GM18499 (cell line): ENCODE results near the gene CSMD2.
"Not testable (repeated sequence)": the region's sequence is repeated elsewhere in the genome, so short reads cannot be mapped to it uniquely, and the experiment has no call there.

Experiments
- ATAC-seq: cut with Tn5 transposase; IDR thresholded peaks from one replicate; pipeline ENCODE4 v1.9.1; 2021; ENCODE audit warnings: moderate number of reproducible peaks; ENCODE audit not compliant: insufficient read depth, unreplicated experiment

CSMD2 gene

DNA sequence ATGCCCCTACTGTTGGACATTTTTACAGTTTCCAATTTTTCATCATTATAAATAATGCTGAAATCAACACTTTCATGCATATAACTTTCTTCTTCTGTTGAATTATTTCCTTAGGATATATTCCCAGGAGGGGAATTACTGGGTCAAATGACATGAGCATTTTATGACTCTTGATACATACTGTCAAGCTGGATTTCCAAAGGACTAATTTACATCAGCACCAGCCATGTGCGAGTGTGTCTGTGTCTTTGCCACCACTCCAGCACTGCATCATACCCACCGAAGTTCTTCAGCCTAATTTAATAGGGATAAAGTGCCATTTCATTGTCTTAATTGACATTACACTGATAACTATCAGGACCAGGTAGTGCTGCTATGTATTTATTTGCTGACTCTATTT, 146.7 kb downstream of the CSMD2 start:
- ATAC-seq, result no peak

DNA sequence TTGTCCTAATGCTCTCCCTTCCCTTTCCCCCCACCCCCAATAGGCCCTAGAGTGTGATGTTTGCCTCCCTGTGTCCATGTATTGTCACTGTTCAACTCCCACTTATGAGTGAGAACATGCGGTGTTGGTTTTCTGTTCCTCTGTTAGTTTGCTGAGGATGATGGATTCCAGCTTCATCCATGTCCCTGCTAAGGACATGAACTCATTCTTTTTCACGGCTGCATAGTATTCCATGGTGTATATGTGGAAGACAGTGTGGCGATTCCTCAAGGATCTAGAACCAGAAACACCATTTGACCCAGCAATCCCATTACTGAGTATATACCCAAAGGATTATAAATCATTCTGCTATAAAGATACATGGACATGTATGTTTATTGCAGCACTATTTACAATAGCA, 148.7 kb downstream of the CSMD2 start:
- not testable (repeated sequence) for ATAC-seq

DNA sequence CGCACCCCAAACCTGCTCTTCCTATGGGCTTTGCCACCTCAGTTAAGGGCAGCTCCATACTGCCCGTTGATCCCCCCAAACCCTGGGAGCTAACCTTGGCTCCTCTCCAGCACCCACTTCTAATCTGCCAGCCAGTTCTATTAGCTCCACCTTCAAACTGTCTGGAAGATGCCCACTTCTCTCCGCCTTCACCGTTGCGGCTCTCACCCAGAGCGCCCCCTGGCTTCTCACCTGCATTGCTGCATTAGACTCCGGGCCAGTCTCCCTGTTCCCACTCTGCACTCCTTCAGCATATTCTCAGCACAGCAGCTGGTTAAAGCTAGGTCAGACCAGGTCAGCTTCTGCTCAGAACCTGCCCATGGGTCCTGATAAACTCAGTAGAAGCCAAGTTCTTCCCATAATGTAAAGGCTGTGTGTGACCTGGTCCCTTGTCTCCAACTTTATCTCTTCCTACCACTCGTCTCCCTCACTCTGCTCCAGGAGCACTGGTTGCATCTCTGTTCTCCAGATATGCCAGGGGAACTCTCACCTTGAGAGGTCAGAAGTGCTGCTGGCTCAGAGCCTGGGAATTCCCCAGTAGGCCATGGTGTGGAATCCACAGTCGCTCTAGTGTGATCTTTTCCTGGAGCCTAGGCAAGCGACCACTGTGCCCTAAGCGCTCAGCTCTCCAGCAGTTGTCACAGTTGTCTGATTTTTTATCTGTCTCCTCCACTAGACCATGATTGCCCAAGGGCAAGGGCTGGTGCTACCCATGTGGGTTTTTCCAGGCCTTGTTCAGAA, 150.9 kb downstream of the CSMD2 start:
- ATAC-seq, result no peak

DNA sequence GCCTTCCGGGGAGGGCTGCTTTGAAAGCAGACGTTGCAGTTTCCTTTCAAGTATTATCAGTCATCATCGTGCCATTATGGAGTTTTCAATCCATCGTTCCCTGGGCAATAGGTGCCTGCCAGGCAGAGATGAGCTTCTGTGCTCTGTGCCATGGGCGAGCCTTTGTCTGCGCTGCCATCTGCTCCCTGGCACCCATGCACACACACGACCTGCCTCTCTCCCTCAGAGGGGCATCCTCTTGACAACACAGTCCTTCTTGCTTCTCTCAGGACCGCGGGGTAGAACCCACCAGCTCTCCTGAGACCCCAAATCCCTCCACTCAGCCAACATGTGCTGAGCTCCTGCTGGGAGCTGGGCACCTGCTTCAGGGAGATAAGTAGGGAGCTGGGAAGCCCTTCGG, 151.9 kb downstream of the CSMD2 start:
- no peak for ATAC-seq

DNA sequence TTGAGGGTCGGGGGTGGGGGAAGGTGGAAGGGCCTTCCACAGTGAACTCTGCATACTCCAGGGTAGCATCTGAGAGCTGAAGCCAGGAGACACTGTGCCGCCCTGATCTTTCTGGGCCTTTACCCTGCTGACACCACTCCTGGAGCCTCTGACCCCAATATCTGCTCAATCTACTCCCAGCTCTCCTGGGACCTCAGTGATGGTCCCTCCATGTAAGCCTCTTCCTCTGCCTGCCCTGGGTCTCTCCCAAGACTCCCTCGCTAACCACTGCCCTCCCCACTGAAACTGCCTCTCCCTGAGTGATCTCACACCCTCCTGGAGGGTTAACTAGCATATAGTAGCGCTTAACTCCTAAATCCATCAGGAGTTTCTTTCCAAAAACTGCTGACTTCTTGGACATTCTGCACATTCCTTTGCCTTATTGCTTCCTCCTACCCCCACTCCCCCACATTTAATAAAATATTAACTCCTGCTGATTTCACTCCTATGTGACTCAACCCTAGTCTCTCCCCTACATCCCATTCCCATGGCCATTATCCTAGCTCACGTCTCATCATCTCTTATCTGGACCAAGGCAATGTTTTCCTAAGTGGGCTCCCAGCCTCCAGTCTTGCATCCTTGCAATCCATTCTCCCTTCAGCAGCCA, 155.6 kb downstream of the CSMD2 start:
- ATAC-seq, result no peak

DNA sequence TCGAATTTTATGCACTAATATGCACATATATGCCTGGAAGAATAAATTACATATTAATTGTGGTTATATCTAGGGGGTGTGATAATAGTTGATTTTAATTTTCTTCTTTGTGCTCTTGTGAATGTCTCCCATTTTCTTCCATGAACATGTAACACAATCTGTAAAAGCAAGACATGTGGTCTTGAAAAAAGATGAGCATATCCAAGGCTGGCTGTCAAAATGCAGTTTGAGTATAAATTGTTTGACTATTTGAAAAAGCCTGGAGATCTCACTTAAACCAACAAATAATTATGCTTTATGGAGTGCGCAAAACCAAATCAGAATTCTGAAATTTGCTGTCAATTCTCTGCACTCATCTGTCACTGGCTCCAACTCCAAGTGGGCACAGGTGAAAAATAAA, 157.3 kb downstream of the CSMD2 start:
- no peak for ATAC-seq

DNA sequence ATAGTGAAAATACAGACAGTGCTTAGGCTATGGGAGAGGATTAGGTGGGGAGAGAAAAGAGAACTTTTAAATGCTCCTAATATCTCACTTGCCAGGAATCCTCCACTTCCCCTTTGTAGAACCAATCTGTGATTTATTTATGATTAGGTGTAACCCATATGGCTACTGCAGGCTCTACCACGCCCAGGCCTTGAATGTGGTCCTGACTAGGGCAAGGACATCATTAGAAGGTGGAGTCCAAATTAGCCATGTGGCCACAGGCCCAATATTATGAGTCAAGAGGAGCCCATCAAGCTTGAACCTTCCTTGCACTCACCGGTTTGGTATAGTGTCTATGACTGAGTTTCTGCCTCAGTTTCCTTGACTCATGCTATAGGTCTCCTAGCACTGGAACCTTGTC, 159.7 kb downstream of the CSMD2 start:
- no peak for ATAC-seq

DNA sequence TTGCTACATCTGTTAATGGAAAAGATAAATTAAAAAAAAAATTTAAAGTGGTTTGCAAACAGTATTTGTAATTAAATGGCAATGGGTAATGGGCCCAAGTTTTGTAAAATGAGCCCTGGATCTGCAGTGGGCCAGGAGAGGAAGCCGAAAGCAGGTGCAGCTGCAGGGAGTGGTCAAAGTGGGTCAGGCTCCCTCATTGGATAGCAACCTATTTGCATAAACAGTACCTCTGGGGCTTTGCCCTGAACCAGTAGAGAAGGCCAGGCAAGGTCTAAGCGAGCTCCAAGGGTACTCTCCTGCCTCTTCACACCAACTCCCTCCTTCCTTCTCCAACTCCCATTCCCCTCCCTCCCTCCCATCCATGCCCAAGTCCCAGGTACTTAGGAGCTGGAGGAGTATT, 162.2 kb downstream of the CSMD2 start:
- no peak for ATAC-seq

DNA sequence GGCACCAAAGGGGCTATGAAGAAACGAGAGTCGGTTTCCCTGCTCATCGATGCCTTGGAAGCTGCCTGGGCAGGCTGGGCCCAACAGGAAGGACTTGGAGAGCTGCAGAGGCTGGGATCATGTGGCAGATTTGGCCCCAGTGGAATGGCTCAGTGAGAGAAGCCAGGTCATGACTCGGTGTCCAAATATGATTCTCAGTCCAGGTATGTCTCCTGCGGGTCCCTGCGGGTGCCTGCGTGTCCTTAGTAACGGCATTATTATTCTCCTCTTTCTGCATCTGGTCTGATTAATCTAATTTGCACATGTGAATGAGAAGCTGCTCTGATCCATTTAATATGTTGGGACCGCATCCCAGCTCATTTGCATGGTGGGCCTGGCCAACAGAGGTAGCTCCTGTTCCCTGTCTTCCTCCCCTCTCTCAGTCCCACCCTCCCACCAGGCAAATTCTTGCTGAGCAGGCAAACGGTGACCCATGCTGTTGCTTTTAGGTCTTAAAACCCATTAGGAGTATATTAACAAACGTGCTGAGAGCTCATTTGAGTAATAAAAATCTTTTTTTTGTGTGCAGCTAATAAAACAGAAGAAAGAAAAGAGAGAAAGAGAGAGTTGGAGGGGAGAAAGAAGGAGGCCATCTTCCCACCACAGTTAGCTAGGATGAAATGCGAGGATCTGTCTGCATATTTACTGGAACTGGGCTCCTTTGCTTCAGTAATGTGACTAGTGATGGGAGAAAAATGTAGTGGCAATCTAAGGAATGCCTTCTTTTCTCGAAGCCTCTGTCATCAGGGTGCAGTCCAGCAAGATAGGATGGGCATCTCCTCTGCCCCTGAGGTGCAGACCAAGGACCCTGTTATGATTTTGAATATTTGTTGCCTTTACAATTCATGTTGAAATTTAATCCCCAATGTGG, 167.6 kb downstream of the CSMD2 start:
- no peak for ATAC-seq

DNA sequence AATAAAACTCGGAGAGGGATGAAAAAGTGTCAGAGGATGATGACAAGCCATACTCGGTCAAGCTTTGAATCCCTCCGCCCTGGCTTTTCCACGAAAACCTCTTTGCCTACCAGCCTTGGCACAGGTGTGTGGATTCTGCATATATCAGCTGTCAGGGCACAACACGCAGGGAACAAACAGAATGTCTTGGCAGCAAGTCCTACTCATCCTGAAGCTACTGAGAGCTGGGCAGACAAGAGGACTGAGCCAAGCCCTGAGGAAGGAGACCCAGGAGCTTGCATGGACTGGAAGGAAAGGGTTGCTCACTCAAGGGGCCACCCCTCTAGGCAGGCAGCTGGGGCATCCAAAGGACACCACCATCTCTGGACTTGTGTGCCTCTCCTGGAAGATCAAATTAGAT, 168.7 kb downstream of the CSMD2 start:
- no peak for ATAC-seq

DNA sequence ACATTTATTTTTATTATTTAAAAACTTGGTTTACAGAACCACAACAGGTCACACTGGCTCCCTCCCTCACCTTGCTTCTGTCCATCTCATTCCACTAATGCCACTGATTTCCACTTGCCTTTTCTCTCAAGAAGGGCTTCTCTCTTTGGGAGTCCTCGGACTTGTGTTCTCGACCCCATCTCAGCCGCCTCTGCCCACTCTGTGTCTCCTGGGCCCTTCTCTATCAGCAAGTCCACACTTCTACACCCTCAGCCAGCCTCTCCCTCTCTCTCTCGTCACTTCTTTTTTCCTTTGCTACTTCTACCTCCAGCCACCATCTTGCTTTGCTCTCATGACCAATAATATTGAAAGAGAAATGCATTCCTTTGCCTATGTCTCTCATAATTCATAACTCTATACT, 171.7 kb downstream of the CSMD2 start:
- no peak for ATAC-seq

DNA sequence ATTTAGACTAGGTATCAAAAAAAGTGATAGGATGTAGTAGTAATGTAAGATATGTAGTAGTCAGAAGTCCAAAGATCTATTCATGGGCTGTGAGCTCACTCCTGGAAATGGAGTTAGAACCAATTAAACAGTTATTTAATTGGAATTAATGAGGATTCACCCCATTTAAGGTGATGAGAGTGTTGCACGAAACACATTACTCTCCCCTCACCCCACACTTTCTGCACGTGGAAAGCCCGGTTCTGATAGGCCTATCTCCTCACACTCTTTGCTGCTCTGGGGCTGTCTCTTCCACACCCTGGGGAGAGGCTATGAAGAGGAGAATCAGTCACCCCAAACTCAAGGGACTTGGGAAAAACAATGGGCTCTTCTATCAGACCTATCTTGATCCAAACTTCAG, 174.7 kb downstream of the CSMD2 start:
- ATAC-seq, result no peak

DNA sequence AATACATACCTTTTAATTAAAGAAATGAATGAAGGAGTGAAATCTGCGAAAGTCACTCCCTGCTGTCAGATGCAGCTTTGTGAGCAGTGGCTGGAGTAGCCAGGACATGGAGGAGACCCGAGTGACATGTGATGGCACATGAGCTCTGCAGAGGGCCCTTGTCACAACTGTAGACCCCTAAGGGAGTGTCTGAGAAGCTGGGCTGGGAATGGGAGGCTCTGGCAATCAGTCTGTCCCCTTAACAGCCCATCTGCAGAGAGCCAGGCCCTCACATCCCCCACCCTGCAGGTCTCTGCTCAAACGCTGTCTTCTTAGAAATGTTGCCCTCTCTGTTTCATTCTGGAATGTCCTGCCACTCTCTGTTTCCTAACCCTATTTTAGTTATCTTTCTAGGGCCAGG, 176.9 kb downstream of the CSMD2 start:
- ATAC-seq, result no peak

DNA sequence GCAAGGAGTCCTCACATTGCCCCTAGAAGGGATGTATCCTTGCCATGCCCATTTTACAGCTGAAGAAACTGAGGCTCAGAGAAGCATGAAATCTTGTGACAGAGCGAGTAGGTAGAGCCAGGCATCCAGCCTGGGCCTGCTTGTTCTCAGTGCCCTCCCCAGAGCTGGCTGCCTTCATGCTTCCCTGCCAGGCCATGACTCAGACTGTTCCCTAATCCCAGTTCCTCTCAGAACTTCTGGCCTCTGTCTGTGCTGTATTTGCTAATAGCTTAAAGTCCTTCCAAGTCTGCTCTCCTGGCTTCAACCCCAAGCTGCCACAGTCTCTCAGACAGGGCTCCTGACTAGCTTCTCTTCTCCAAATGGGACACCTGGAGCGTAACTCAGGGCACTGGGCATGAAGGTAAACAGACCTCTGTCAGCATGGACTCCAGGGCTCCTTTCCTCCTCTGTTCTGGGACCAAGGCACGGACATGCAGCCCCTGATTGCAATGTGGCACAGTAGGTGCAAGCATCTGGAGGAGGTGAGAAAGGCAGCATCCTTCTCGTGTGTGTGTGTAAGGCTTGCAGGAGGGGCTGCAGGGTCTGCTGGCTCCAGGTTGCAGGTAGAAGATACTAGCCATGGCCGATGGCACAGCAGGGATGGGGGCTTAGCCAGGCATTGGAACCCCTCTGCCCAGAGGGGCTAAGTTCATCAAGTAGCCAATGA, 178.5 kb downstream of the CSMD2 start:
- ATAC-seq, result no peak

DNA sequence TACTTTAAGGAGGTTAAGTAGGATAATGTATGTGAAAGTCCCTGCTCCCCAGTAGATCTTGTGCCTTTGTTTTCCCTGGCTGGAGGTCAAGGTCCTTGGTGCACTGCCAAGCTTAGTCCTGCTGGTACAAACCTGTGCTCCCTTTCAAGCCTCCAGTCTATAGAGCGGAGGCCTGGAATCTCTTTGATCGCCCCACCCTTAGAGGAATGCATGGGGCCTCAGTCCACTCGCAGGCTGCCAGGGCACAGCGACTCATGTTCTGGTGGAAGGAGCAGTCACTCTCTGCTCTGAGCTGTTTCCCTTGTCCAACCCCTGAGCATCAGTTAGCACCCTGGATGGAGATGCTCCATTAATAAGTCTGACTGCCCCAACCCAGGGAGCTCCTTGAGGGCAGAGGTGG, 179.4 kb downstream of the CSMD2 start:
- no peak for ATAC-seq

DNA sequence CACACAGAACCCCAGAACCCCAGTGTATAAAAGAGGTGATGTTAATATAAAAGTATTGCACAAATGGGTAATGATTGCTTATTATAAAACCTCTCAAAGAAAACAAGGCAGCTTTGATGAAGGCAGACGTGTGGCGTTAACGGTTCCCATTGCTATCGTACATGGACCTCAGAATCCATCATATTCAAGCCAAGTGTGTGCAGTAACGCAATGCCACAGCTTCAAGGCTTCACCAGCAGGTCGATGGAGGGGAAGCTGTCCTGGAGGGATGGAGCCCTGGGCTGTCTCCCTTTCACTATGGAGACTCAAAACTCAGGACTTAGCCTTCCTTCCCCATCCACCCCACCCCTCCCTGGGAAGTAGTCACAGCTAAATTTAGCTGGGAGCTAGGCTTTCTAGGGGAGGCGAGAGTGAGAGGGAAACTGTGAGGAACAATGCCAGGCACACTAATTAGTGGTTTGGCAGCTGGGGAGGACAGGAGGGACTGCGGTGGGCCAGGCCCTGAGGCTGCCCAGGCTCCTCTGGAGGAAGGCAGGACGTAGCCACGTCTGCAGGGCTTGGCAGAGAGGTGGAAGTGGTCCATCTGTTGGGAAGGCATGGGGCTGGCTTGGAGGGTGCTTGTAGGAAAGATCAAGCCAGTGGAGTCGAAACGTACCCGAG, 180.0 kb downstream of the CSMD2 start:
- no peak for ATAC-seq

DNA sequence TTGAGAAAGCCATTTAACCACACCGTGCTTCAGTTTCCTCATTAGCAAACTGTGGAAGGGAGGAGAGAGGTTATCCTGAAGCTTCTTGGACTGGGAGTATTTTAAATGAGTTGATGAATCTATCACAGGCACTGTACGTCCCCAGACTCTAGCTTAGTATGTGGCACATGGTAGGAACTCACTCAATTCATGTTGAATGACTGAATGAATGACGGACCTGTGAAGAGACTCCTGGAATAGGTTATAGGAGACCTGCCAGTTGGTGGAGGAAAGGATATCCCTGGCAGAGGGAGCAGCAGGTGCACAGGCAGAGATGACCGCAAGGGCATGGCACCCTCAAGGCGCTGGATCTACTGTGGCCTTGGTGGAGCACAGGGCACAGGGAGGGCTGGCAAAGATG, 182.6 kb downstream of the CSMD2 start:
- no peak for ATAC-seq

DNA sequence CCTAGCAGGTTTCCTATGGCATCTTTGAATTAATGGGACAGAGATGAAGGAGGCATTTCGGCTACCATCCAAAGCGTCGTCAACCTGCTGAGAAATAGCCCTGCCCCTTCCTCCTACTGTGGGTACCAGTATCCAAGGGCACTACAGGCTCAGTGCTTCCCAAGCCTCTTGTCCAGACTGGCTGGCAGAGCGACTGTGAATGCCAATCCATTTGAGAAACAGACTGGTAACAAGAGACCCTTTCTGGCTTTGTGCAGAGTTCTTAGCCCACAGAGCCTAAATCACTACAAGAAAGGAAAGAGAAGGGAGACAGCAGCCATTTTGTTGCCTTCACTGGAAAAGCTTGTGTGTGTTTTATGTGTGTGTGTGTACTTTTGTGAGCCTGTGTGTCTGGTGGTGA, 185.7 kb downstream of the CSMD2 start:
- no peak for ATAC-seq

DNA sequence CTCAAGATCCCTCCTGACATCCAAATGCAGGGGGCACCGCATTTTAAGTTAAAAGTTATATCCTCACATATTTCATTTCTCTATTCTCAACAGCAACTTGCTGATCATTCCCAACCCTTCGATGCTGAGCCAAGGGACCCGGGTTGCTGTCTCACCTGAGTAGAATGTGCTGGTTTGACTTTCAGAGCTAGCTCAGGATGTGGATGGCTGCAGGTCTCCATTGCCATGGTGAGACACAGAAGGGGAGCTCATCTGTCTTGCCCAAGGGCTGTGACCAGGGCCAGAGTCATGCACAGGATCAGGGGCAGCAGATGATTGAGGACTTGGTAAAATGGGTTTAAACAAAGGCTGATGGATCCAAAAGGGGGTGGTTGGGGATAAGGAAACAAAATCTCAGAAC, 189.1 kb downstream of the CSMD2 start:
- ATAC-seq, result no peak
